ENCODE measurements around the gene HFE.

The HFE gene

DNA sequence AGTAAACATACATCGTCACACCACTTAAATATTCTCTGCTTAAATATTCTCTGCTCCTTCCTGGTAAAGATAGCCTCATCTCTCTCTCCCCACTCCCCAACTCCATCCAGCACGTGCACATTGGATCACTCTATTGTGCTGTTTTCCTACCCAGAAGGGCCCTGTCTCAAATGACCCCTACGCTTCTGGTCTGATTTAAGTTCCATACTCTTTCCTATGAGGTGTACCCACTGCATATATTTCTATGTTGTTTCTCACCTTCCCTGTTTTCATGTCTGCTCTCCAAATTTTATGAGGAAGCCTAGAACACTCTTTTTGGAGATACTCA, 53.7 kb downstream of the HFE start:
- DNase-seq = no peak

DNA sequence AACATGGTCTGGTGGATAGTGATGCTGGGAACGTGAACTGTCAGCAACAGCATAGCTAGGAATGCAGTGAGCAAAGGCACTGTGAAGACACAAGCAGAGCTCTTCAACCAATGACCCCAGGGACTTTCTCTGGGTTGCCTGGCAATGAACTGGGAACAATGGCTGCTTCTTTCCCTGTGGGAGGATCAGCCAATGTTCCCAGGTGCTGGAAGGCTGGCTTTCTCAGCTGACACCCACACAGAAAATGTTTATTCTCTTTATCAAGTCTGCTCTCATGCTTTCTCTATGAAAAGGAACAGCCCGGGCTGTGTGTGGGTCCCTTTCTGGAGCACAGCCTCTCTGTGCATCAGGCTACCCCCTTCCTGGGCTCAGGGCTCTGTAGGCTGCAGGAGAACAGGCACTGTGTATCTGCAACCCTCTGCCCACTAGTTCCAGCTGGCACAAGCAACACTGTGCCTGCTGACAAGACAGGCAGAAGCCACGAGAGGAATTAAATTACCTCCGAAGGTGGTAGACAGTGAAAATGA, 54.2 kb downstream of the HFE start:
- no peak for DNase-seq

DNA sequence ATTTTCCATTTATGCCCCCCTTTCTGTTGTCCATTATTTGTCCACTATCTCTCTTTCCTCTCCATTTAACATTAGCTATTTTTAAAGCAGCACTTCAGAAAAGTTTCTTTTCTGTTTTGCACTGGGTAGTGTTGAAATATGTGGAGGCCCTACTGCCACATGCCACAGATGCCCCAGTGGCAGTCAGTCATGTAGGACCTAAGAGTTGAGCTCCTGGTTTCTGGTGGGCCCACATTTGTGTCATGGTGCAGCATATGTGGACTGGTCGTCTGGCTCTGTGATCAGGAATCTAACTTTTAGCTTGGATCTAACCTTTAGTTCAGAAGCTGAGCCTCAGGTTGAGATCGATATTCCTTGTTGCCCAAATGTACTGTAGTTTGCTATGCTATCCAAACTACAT, 54.8 kb downstream of the HFE start:
- DNase-seq = no peak
